HepG2 (cell line): ENCODE results near the gene CTNNA1. TPM values are rescaled to one million over a fixed set of nuclear protein-coding genes. Genes with fewer than 3 reads are reported as not detected.

Source experiments
- ATAC-seq: fragments of 200-7000 bp; cut with Tn5 transposase; 3 replicates; pipeline ENCODE4 v1.9.1; 2020; ENCODE audit warnings: mild to moderate bottlenecking, moderate library complexity
- BruUV-seq: library from RNA; stranded (reverse); fragments of 400-500 nt; replicated peaks from 2 replicates; lab custom pipeline; 2021; lab: Mats Ljungman, UMichigan
- CTCF ChIA-PET: fragments of 300-600 bp; formaldehyde crosslinking; extraction: SDS; loops from one replicate; lab custom pipeline; 2021; ENCODE audit warnings: low total read pairs, inconsistent platforms, low intra/inter-chr PET ratio; lab: Yijun Ruan, JAX
- POLR2A ChIA-PET: fragments of 350-600 bp; sonication (Branson Sonifier 250); formaldehyde crosslinking; loops from one replicate; lab custom pipeline; 2020; ENCODE audit warnings: antibody characterized with exemption, inconsistent platforms; lab: Yijun Ruan, JAX
- DNase-seq: peaks from one replicate; pipeline ENCODE4 v3.0.0-alpha.2; 2015; ENCODE audit warnings: low spot score
- FAIRE-seq: peaks from 3 replicates; lab custom pipeline; 2011; peaks lifted over from hg19 to GRCh38; lab: Jason Lieb, UNC
- H2AFZ ChIP-seq: one replicate; pipeline ENCODE4 v1.6.1; 2011; ENCODE audit warnings: low read length, inconsistent platforms
- H3K27ac ChIP-seq: fragments of 300-600 bp; 3 replicates; pipeline ENCODE4 v1.8.0; 2011; ENCODE audit warnings: mixed run types, mild to moderate bottlenecking, mixed read lengths, low read length, inconsistent platforms; ENCODE audit not compliant: insufficient read depth; ENCODE audit errors: extremely low read length
- H3K27me3 ChIP-seq, 2 experiments: fragments of 200-600 bp in 1 of 2; 2 replicates in 1 of 2; 3 replicates in 1 of 2; pipeline versions ENCODE4 v1.6.0 to v1.8.0; 2011; ENCODE audit warnings: low read length in 2 of 2, mild to moderate bottlenecking in 2 of 2, moderate library complexity in 2 of 2, inconsistent platforms in 1 of 2; ENCODE audit not compliant: insufficient read depth in 2 of 2, control insufficient read depth in 1 of 2
- H3K36me3 ChIP-seq, 2 experiments: fragments of 200-600 bp in 1 of 2; replicated peaks in 1 of 2; 2 replicates in 1 of 2; 3 replicates in 1 of 2; pipeline versions ENCODE4 v1.5.1 to v1.8.0; 2011; ENCODE audit warnings: low read length in 2 of 2, inconsistent platforms in 1 of 2; ENCODE audit not compliant: insufficient read depth in 2 of 2, control insufficient read depth in 1 of 2
- H3K4me1 ChIP-seq: 2 replicates; pipeline ENCODE4 v1.5.1; 2012; ENCODE audit warnings: low read length, inconsistent platforms; ENCODE audit not compliant: insufficient read depth
- H3K4me2 ChIP-seq: 2 replicates; pipeline ENCODE4 v1.6.0; 2011; ENCODE audit warnings: low read depth, low read length, inconsistent platforms
- H3K4me3 ChIP-seq, 3 experiments: fragments of 200-600 bp in 1 of 3; sonication (generic), shearing (Covaris generic) in 1 of 3; replicated peaks in 1 of 3; 2 replicates each; pipeline ENCODE4 v1.5.1; 2011 to 2016; ENCODE audit warnings: low read length in 3 of 3, inconsistent platforms in 2 of 3, low read depth in 2 of 3, mild to moderate bottlenecking in 2 of 3, control low read depth in 1 of 3, mixed read lengths in 1 of 3; ENCODE audit not compliant: insufficient read depth in 1 of 3
- H3K79me2 ChIP-seq: one replicate; pipeline ENCODE4 v1.6.1; 2011; ENCODE audit warnings: low read length, inconsistent platforms; ENCODE audit not compliant: insufficient read depth
- H3K9ac ChIP-seq: 2 replicates; pipeline ENCODE4 v1.6.0; 2011; ENCODE audit warnings: mild to moderate bottlenecking, low read depth, low read length, inconsistent platforms; ENCODE audit not compliant: insufficient read depth
- H3K9me3 ChIP-seq: 2 replicates; pipeline ENCODE4 v1.5.1; 2012; ENCODE audit warnings: mild to moderate bottlenecking, low read length
- H4K20me1 ChIP-seq: 2 replicates; pipeline ENCODE4 v1.6.0; 2011; ENCODE audit warnings: inconsistent platforms, mild to moderate bottlenecking, low read length, moderate library complexity; ENCODE audit not compliant: insufficient read depth
- HNF4A ChIP-seq: sonication (generic); formaldehyde crosslinking; IDR thresholded peaks from 2 replicates; pipeline ENCODE4 v1.4.0; 2020; ENCODE audit warnings: missing genetic modification reagents
- RFXAP ChIP-seq: sonication (generic); formaldehyde crosslinking; IDR thresholded peaks from 2 replicates; pipeline ENCODE4 v1.4.0; 2020; ENCODE audit warnings: missing genetic modification reagents, borderline replicate concordance
- ZNF354B ChIP-seq: sonication (generic); formaldehyde crosslinking; IDR thresholded peaks from 2 replicates; pipeline ENCODE4 v1.8.0; 2022; ENCODE audit warnings: mild to moderate bottlenecking, missing genetic modification reagents
- WGBS: methylation state at CpG from one replicate; pipeline ENCODE4 v1.1.6; 2017; ENCODE audit warnings: low lambda C conversion rate; 5-methylcytosine and 5-hydroxymethylcytosine counted together
- in situ Hi-C: cut with HindIII; loops from 2 replicates; pipeline ENCODE4 v1.10.0; 2017; ENCODE audit warnings: low pct_unique_long_range_greater_than_20kb; ENCODE audit not compliant: extremely low pct_ligation_motif_present
- intact Hi-C: fragments of 100-400 bp; cut with micrococcal nuclease; formaldehyde crosslinking; loops from one replicate; pipeline ENCODE4 v1.10.0; 2022; ENCODE audit not compliant: unreplicated experiment
- polyA plus RNA-seq, 8 experiments: library from polyadenylated mRNA; depleted of rRNA in 3 of 8; stranded (reverse) in 7 of 8; unstranded in 1 of 8; fragments of >200 nt; fragmentation: Illumina TruSeq in 4 of 8; extraction: Trizol in 4 of 8; gene quantifications; 2 replicates each; pipeline versions ENCODE4 v1.2.1 to v1.2.3, GENCODE V29; 2011 to 2016; ENCODE audit warnings: low read depth in 4 of 8, missing spikeins in 1 of 8, mixed read lengths in 1 of 8; ENCODE audit not compliant: insufficient read depth in 1 of 8
- total RNA-seq, 5 experiments: library from RNA; depleted of rRNA; stranded (reverse); fragments of >200 nt; fragmentation: Illumina TruSeq; extraction: Trizol; gene quantifications; 2 replicates each; pipeline ENCODE4 v1.2.3, GENCODE V29; 2016; ENCODE audit warnings: low read depth in 1 of 5
- TF ChIP-seq, protein P1 (sequence below): sonication (generic); formaldehyde crosslinking; conservative IDR thresholded peaks from 2 replicates; pipeline ENCODE4 v1.4.0; 2020; ENCODE audit warnings: mild to moderate bottlenecking, missing genetic modification reagents, moderate library complexity
- TF ChIP-seq, protein P2 (sequence below): sonication (generic); formaldehyde crosslinking; IDR thresholded peaks from 2 replicates; pipeline ENCODE4 v1.4.0; 2020; ENCODE audit warnings: missing genetic modification reagents

CTNNA1 gene
- total and polyA plus RNA-seq, 2 of the 13 experiments (the other 11 are each of a cell fraction or from before 2014, with no cell fraction given), result 66.8 to 162 TPM

- POLR2A ChIA-PET, result no interaction called here
- peaks cover 54% of the 10 kb centered on the region for H3K4me1 ChIP-seq
Measured at GRCh38 chr5:138721979-138722378, 31.2 kb upstream of the CTNNA1 start.

More at GRCh38 chr5:138721979-138722378, 31.2 kb upstream of the CTNNA1 start:
- H3K36me3 ChIP-seq, result no peaks in the 10 kb centered on the region
- ATAC-seq (no peak), DNase-seq (no peak), FAIRE-seq (no peak)
- no peaks in the 10 kb centered on the region for H3K9me3 ChIP-seq
- no peak overlapping the region for H3K27ac ChIP-seq
- H3K79me2 ChIP-seq, result no peaks in the 10 kb centered on the region
- intact Hi-C loops (no loop called here), in situ Hi-C loops (no loop called here)
- H3K9ac ChIP-seq, result no peak overlapping the region
- peak overlapping the region; percentile 59 for H3K4me2 ChIP-seq
- no peak overlapping the region for H3K4me3 ChIP-seq
- TF ChIP-seq, protein P1, sequence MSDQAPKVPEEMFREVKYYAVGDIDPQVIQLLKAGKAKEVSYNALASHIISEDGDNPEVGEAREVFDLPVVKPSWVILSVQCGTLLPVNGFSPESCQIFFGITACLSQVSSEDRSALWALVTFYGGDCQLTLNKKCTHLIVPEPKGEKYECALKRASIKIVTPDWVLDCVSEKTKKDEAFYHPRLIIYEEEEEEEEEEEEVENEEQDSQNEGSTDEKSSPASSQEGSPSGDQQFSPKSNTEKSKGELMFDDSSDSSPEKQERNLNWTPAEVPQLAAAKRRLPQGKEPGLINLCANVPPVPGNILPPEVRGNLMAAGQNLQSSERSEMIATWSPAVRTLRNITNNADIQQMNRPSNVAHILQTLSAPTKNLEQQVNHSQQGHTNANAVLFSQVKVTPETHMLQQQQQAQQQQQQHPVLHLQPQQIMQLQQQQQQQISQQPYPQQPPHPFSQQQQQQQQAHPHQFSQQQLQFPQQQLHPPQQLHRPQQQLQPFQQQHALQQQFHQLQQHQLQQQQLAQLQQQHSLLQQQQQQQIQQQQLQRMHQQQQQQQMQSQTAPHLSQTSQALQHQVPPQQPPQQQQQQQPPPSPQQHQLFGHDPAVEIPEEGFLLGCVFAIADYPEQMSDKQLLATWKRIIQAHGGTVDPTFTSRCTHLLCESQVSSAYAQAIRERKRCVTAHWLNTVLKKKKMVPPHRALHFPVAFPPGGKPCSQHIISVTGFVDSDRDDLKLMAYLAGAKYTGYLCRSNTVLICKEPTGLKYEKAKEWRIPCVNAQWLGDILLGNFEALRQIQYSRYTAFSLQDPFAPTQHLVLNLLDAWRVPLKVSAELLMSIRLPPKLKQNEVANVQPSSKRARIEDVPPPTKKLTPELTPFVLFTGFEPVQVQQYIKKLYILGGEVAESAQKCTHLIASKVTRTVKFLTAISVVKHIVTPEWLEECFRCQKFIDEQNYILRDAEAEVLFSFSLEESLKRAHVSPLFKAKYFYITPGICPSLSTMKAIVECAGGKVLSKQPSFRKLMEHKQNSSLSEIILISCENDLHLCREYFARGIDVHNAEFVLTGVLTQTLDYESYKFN (CRISPR knock-in tag), result peak; percentile 31; the same call in 1 of the 2 replicates
- TF ChIP-seq, protein P2, sequence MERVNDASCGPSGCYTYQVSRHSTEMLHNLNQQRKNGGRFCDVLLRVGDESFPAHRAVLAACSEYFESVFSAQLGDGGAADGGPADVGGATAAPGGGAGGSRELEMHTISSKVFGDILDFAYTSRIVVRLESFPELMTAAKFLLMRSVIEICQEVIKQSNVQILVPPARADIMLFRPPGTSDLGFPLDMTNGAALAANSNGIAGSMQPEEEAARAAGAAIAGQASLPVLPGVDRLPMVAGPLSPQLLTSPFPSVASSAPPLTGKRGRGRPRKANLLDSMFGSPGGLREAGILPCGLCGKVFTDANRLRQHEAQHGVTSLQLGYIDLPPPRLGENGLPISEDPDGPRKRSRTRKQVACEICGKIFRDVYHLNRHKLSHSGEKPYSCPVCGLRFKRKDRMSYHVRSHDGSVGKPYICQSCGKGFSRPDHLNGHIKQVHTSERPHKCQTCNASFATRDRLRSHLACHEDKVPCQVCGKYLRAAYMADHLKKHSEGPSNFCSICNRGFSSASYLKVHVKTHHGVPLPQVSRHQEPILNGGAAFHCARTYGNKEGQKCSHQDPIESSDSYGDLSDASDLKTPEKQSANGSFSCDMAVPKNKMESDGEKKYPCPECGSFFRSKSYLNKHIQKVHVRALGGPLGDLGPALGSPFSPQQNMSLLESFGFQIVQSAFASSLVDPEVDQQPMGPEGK (CRISPR knock-in tag), result 0 out of 2 replicates have a peak, but pooled peaks have one; percentile 8
- TF ChIP-seq HNF4A (peak; percentile 54; the same call in 1 of the 2 replicates), ZNF354B (CRISPR knock-in tag) (no peak), RFXAP (CRISPR knock-in tag) (no peak)
- no peaks in the 10 kb centered on the region; a peak in 1 of 5 replicates for H3K27me3 ChIP-seq
- 36% methylated on average over 5 of the region's 5 CpGs for WGBS
- H2AFZ ChIP-seq, result no peak overlapping the region
- CTCF ChIA-PET, result no interaction called here
- BruUV-seq, result no TSS peak
- no peaks in the 10 kb centered on the region for H4K20me1 ChIP-seq
